Islet precursor cell (in vitro differentiated cells): ENCODE measurements around the gene RUNX1.
"Not testable (repeated sequence)": the region's sequence is repeated elsewhere in the genome, so short reads cannot be mapped to it uniquely, and the experiment has no call there.

ENCODE experiments used
- DNase-seq: peaks from one replicate; pipeline ENCODE4 v3.0.0-alpha.2; 2018

Gene RUNX1

GRCh38 chr21:35015435-35016024, 33.6 kb downstream of the RUNX1 start:
- DNase-seq = no peak

GRCh38 chr21:35014302-35015041, 34.6 kb downstream of the RUNX1 start:
- no peak for DNase-seq

- DNase-seq = no peak
Observed at GRCh38 chr21:35011681-35012080, 37.4 kb downstream of the RUNX1 start.

GRCh38 chr21:35010447-35010846, 38.7 kb downstream of the RUNX1 start:
- no peak for DNase-seq

GRCh38 chr21:35007348-35007747, 41.8 kb downstream of the RUNX1 start:
- no peak for DNase-seq

- no peak for DNase-seq
Observed at GRCh38 chr21:35006771-35007170, 42.3 kb downstream of the RUNX1 start.

GRCh38 chr21:35006248-35006647, 42.9 kb downstream of the RUNX1 start:
- DNase-seq = no peak

GRCh38 chr21:35005560-35006224, 43.4 kb downstream of the RUNX1 start:
- no peak for DNase-seq

GRCh38 chr21:35005077-35005476, 44.0 kb downstream of the RUNX1 start:
- DNase-seq = no peak

GRCh38 chr21:35004314-35004713, 44.8 kb downstream of the RUNX1 start:
- DNase-seq = no peak

- no peak for DNase-seq
Observed at GRCh38 chr21:35002879-35003722, 46.0 kb downstream of the RUNX1 start.

- no peak for DNase-seq
Observed at GRCh38 chr21:34999397-34999941, 49.6 kb downstream of the RUNX1 start.

GRCh38 chr21:34998176-34998575, 50.9 kb downstream of the RUNX1 start:
- DNase-seq = no peak

- DNase-seq = no peak
Observed at GRCh38 chr21:34997294-34997693, 51.8 kb downstream of the RUNX1 start.

- no peak for DNase-seq
Observed at GRCh38 chr21:34996304-34997101, 52.6 kb downstream of the RUNX1 start.

GRCh38 chr21:34995979-34996303, 53.2 kb downstream of the RUNX1 start:
- DNase-seq = peak; percentile 65

- DNase-seq = no peak
Observed at GRCh38 chr21:34994766-34995631, 54.1 kb downstream of the RUNX1 start.

- DNase-seq = not testable (repeated sequence)
Observed at GRCh38 chr21:34993521-34993921, 55.6 kb downstream of the RUNX1 start.

GRCh38 chr21:34992736-34993398, 56.2 kb downstream of the RUNX1 start:
- no peak for DNase-seq

GRCh38 chr21:34992180-34992579, 56.9 kb downstream of the RUNX1 start:
- DNase-seq = no peak
